ENCODE measurements around the gene ATP23.

Gene ATP23

DNA sequence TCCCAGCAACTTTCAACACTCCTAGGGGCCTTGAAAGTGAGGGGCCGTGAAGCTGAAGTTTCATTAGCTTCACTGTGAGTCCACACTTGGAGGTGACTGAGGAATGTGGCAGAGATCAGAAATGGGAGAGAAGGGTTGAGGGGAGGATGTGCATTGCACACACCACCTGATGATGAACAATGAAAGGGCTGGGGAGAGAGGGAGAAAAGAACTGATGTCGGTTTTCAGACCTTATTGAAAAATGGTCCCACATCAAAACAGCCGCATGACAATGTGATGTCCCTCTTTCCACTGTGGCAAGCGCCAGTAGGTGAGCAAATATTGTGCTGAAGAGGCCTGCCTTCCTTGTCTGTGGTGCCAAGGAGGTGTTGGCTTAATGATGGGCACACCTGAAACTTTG lies 32.3 kb upstream of the ATP23 start:
- DNase-seq, result no peak
- no peak for ATAC-seq

DNA sequence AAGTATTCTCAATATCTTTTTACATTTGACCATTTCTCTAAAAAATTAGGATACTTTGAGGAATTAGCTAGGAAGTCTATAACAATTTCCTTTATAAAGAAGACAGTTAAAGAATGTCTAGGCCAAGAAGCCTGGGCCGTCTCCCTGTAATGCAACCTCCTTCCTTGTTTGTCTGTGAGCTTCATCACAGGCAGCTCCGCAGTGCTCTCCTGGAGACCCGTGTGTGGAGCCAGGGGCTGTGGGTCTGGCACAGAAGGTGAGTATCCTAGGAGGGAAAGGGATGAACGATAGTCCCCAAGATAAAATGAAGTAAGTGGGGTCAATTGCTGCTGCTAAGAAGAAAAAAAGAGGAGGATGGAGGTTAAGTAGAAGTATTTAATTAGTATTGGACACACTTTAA lies 31.8 kb upstream of the ATP23 start:
- DNase-seq (no peak), ATAC-seq (no peak)

DNA sequence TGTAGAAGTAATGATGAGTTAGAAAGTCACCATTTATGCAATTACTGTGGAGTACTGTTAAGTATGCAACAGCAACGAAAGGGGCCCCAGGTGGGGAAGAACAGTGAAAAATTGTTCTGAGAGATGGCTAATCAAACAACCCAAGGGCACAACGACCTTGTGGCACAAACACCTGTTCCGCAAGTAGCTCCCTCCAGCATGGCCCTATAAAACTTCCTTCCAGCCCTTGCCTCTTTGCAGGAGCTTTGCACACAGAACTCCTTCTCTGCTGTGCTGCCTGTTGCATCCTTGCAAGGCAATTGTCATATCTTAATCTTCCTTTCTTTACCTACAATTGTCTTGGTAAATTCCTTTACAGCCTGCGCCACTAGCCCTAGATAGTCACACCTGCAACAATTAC lies 23.2 kb upstream of the ATP23 start:
- no peak for ATAC-seq
- DNase-seq, result no peak

DNA sequence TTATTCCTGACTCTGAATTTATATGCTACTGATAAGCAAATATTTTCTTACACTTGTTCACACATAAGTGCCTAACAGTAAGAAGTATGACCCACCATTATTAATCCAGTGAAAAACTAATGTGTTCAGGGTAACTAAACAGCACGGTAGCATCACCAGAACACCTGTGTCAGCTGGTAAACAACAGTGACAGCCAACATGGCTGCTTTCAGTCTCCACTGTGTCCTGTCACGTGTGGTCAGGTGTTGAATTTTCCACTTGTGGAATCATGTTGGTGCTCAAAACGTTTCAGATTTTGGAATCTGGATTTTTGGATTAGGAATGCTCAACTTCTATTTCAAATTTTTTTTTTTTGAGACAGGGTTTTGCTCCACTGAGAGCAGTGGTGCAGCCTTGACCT lies 14.3 kb upstream of the ATP23 start:
- DNase-seq (no peak), ATAC-seq (no peak)

DNA sequence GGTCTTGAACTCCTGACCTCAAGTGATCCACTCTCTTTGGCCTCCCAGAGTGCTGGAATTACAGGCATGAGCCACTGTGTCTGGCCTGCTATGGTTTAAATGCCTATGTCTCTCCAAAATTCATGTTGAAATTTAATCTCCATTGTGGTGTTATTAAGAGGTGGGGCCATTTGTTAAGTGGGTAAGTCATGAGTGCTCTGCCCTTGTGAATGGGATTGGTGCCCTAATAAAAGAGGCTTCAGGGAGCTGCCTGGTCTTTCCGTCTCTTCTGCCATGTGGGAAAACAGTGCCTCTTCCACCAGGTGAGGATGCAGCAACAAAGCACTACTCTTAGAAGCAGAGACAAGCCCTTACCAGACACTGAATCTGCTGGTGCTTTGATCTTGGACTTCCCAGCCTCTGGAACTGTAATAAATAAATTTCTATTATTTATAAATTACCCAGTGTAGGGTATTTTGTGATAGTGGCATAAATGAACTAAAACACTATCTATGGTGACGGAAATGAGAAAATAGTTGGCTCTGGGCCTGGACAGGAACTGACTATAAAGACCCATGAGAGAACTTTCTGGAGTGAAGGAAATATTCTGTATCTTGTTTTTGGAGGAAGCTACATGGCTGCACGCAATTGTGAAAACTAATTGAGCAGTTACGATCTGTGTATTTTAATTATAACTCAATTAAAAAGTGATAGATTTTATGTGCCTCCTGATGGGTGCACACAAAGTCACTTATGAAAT lies 12.1 kb upstream of the ATP23 start:
- no peak for ATAC-seq
- DNase-seq, result no peak

DNA sequence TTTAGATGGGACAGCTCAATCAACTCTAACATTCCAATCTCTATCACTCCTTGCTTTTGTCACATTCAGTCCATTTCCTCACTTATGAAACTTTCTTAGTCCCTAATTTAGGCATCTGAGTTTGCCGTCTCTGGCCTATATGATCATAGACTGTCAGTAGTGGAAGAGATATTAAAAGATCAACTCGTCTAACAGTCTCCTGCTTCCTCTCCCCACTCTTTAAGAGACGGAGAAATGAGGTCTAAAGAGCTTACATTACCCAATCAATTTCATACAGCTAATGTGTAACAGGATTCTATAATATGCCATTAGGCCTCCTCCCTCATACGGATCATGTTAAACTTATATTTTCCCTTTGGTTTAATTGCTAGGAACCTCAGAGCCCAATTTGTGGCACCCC lies 6.5 kb upstream of the ATP23 start:
- DNase-seq, result no peak
- ATAC-seq, result no peak

DNA sequence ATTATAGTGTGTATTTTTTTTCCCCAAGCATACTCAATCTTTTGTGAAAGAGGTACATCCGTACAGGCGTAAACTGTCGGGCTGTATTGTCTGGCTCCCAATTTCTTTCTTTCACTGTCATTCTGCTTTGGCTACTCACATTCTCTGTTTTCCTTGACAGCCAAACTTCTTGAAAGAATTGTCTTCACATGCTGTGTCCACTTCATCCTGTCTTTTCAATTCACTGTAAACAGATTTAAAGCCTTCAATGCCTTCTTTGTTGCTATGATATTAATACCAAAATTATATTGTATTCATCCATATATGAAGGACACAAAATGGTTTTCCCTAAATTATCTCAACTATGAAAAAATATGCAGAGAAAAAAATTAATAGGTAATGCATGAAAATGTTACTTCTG lies 6.0 kb upstream of the ATP23 start:
- ATAC-seq (no peak), DNase-seq (no peak)

DNA sequence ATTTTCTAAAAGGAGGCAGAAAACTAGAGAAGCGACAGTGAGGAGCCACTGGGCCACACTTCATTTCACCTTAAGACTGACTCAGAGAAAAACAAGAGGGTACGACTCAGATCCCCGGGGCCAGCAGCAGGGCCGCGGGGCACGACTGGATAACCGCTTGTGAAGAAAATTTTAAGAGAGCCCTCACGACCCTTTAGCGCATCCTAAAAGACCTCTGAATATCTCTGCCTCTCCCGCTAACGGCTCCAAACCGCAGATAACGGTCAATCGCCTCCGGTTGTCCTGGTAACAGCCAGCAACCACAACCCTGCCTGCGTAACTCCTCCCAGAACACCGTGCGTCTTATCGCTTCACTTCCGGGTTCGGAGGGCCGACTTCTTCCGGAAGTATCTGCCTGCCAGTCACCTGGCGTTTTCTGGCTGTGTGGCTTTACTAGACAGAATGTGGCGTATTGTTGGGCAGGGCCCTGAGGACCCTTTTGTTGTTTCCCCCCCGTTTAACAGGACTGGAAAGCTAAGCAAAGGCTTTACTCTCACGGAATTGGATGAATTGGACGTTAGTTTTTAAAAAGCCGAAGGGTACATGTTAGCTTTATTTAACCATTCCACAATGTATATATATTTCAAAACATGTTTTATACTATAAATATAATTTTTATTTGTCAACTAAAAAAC lies 5.4 kb upstream of the ATP23 start:
- DNase-seq (peak; percentile 89), ATAC-seq (peak; percentile 97)

DNA sequence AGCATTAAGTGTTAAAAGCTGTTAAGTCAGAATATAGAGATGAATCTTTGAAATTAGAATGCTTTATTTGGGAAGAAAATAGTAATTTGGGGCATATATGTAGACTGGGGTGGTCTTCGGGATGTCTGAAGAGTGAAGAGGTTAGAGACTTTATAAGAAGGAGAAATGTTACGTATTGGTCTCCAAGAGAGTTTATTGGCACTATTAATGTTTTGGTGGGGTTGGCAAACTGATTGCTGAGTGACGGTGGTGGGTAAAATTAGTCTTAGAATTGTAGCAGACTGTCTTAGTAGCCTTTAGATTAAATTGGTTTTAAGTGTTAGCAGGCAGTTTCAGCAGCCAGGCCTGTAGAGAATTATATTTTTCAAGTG lies 4.9 kb upstream of the ATP23 start:
- no peak for DNase-seq
- no peak for ATAC-seq

DNA sequence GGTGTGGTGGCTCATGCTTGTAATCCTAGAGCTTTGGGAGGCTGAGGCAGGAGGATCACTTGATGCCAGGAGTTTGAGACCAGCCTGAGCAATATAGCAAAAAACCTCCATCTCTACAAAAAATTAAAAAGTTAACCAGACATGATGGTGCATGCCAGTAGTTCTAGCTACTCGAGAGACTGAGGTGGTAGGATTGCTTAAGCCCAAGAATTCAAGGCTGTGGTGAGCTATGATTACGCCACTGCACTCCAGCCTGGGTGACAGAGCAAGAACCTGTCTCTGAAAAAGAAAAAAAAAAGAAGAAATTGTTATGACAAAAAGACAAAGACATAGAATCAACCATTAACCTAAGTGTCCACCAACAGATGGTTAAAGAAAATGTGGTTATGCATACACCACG lies 2.1 kb upstream of the ATP23 start:
- no peak for ATAC-seq
- DNase-seq, result no peak

DNA sequence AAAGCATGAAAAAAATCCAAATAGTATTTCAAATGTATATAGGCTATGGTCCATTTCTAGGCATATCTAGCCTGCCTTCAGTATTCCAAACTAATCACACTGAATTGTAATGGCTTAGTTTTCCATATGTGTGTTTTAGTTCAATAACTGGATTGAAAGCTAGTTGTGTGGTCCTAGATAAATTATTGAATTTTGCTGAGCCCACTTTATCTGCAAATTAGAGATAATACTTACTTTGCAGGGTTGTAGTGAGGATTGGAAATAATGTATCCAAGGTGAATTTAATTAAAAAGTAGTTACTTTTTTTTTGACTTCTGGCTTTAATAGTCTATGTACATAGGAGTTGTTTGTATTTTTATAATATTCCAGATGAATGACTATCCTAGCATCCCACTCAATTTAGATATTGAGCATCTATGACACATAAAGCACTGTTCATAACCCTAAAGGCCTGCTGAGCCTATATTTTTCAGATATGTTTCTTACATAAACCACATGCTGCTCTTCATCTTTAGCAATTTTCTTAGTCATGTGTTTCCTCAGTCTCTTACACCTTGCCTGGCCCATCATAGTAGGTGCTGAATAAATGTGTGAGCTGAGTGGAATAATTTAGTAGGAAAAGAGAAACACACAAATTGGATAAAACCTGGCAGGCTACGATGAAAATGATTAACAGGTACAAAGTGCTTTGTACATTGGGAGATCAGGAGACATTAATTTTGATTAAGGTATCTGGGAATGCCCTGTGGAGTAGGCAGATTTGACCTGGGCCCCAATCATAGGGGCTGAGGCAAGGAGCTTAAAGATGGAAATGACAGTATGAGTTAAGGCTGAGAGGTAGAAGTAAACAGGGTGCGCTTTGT lies 1.1 kb upstream of the ATP23 start:
- ATAC-seq, result no peak
- no peak for DNase-seq

DNA sequence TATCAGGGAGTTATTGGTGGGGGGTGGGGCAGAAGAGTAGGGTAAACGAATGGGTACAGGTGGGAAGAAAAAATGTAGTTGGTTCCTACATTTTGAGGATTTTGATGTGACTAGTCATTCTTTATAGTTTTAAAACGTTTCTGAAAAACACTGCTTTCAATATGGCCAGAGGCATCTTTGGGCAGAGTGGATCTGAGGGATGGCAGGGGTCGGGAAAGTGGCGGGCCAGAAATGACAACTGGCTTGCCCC lies 527 bp upstream of the ATP23 start:
- ATAC-seq, result no peak

DNA sequence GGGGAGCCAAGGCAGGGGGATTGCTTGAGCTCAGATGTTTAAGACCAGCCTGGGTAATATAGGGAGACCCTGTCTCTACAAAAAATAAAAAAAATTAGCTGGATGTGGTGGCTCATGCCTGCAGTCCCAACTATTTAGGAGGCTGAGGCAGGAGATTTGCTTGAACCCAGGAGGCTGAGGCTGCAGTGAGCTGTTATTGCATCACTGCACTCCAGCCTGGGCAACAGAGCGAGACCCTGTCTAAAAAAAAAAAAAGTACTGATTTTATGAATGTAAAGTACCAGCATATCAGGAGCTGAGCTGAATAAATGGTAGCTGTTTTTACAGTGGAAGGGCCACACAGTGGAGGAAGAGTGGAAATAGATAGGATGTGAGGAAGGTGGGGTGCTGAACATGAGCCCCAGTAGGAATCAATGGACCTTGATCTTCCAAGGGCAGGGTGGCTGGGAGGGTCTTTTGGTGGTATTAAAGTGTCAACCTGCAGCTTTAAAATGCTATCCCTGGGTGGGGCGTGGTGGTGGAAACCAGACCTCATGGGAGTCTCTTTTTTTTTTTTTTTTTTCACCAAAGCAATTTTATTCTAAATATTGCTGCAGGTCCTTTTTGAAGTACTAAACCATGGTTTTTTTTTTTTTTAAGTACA lies 2.2 kb downstream of the ATP23 start:
- ATAC-seq, result no peak
- no peak for DNase-seq

More for the DNA sequence above, 527 bp upstream of the ATP23 start:
- DNase-seq, result peak; percentile 17

DNA sequence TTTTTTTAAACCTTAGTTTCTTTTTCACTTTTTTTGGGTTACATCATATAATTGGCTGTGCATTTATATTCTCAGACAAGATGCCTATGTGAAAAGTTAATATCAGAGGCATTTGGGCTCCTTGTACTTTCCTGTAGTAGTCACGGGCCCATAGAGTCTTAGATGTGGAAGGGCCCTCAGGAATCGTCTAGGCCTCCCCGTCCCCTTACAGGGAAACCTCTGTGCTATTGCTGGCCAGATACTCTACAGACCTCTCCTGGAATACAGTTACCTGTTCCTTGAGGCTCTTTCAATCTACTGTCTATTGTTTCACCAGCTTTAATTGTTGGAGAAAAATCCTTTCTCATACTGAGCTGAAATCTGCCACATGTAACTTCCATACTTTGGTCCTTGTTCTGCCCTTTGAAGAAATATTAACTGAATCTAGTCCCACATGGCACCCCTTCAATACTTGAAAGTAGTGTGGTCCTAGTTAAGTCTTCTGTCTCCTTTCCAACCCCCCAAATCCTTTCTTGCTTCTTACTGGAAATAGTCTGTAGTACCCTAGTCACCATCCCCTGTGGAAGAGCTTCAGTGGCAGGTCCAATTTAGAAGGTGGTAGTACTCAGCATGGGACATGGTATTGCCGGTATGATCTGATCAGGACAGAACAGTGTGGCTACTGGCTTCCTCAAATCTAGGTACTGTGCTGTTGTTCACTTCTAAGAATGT lies 3.1 kb downstream of the ATP23 start:
- DNase-seq (no peak), ATAC-seq (no peak)

DNA sequence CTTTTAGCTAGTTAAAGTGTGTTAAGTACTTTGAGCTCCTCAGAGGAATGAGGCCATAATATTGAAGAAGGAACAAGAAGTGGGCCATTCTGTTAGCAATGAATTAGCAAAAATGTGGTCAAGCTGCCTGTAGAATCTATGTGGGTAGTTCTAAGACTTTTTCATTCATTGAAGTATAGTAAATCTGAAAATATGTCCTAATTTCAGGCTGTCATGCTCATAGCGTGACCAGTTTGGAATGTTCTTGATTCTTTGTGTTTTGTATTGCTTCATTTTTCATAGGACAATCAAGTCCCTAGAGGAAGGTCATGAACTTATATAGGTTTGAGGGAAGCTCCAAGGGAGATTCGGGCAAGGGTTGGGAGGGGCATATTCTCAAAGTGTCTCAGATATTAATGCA lies 11.4 kb downstream of the ATP23 start:
- no peak for DNase-seq
- ATAC-seq, result no peak

DNA sequence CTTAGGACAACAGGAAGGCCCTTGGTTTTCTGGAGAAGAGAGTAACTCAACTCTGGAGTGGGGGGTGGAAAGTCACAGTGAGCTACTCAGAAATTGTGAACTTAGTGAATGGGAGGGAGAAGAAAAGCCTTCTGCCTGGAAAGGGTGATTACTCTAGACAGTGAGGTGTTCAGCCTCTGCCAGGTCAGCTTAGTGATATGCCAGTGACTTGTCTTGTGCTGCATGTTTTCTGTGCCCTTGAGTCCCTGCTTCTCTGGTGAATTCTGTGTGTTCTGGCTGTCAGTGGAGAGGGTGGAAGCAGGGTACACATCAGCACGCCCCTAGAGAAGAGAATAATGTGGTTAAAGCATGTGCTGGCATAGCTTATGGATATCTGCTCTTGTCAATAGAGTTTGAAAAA lies 13.4 kb downstream of the ATP23 start:
- DNase-seq, result no peak
- no peak for ATAC-seq

DNA sequence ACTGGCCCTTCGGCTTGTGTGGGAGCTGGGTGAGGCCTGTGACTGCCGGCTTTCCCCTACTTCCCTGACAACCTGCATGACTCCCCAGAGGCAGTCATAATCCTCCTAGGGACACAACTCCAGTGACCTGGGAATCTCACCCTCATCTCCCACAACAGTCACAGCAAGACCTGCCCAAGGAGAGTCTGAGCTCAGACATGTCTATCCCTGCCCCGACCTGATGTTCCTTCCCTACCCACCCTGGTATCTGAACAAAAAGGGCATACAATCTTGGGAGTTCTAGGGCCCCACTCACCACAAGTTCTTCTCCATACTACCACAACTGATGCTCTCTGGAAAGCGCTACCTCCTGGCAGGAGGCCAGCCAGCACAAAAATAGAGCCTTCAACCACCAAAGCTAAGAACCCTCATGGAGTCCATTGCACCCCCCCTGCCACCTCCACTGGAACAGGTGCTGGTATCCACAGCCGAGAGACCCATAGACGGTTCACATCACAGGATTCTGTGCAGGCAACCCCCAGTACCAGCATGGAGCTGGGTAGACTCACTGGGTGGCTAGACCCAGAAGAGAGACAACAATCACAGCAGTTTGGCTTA lies 16.8 kb downstream of the ATP23 start:
- no peak for ATAC-seq

DNA sequence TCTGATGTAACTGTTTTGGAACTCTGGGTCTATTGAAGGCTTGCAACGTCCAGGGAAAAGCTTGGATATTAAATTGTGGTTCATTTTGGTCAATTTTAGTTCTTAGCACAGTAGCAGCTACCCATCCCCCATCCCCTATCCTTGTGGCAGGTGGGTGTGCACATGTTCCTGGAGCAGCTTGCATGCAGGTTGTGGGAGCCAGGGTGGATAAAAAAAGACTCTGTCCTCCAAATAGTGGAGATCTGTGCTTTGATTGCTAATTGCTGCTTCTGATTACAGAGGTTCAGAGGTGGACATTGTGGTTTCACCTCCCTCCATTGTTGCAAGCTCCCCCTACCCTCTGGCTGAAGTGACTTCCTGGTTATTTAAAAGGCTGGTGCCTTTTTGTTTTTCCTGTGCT lies 23.1 kb downstream of the ATP23 start:
- no peak for DNase-seq
- no peak for ATAC-seq

More for the DNA sequence above, 16.8 kb downstream of the ATP23 start:
- no peak for DNase-seq

DNA sequence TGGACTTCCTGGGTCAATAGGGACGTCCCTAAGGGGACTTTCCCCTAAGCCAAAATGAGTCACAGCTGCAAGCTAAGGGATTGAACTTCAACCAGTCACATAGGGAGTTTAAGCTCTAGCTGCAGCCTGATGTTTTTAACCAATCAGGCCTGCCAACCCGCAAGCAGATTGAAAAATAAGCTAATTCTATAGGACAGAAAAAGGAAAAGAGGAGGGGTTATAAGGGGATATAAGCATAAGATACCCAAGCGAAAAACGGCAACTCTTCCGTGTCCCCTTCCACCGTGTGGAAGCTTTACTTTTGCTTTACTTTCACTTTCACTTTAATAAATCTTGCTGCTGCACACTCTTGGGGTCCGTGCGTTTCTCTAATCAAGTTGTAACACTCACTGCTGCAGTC lies 24.4 kb downstream of the ATP23 start:
- DNase-seq (no peak), ATAC-seq (no peak)

DNA sequence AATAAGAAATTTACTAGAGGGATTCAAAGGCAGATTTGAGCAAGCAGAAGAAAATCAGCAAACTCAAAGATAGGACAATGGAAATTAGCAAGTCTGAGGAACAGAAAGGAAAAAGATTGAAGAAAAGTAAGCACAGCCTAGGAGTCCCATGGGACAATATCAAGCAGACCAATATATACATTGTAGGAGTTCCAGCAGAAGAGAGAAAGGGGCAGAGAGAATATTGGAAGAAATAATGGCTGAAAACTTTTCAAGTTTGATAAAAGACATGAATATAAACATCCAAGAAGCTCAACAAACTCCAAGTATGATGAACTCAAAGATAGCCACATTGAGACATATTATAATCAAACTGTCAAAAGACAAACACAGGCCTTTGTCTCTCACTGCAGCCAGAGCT lies 25.2 kb downstream of the ATP23 start:
- no peak for ATAC-seq
- no peak for DNase-seq

DNA sequence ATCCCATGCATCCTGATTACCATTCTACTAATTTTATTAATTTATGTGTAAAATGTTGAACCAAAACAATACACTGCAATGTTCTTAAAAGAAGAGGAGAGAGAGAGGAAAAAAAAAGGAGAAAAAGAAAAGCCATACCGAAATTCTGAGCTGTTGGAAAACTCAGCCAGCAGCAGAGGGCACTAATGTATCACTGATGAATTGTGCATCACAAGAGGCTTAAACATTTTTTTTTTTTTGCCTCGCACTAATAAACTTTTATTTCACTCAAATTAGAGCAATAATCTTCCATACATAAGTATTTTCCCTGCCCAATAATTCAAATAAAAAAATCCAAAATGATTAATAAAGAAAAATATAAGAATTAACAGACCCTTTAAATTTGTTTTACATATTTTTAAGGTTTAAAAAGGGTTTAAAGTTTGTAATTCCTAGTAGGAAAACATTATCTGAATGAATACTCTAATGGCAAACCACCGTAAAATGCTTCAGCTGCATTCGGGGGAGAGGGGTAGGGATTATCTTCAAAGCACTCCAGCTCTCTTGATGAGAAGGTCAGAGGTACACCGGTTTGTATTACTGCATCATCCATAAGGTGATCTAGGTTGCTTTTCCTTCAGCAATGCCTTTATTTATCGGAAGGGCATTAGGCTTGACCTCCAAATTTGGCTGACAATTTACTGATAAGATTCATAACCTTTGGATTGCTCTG lies 41.9 kb downstream of the ATP23 start:
- DNase-seq (peak; percentile 17), ATAC-seq (no peak)

All from stimulated activated naive CD8-positive, alpha-beta T cell treated with anti-CD3 and anti-CD28 coated beads, Interleukin-15, Interleukin-2, amounts not matched to agents 100 U/mL and 50 U/mL, for 24 hours (primary cell).